Measurements from ENCODE around the gene GPR146.

DNA sequence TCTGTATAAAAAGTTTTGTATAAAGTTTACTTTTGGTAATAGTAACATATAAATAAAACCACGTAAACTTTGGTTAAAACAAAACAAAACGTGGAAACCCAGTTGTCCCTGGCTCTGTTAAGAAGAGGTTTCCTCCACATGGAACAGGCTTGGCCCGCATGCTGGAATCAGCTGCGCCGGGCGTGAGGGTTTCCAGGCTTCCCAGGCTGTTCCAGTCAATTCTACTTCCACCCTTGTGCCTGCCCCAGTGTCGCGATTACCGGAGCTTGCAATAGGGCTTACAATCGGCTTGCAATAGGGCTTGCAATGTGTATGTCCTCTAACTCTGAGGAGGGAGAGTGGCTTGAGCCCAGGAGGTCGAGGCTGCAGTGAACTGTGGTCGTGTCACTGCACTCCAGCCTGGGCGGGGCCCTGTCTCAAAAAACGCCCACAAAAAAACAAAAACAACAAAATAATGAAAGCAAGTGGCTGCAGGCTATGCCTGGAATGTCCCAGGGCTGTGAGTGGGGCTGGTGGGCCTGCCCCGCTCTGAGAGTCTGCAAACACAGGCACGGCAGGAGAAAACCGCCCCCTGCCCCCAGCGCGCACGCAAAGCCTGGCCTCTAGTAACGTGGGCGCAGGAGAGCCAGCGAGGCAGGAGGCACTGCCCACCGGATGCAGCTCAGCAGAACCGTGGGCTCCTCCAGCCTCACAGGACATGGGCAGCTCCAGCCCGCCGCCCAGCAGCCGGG lies 45.0 kb upstream of the GPR146 start:
- no peak for TF ChIP-seq POLR2A (IDR thresholded peaks at IDR 0.05)
- TF ChIP-seq, protein P1, sequence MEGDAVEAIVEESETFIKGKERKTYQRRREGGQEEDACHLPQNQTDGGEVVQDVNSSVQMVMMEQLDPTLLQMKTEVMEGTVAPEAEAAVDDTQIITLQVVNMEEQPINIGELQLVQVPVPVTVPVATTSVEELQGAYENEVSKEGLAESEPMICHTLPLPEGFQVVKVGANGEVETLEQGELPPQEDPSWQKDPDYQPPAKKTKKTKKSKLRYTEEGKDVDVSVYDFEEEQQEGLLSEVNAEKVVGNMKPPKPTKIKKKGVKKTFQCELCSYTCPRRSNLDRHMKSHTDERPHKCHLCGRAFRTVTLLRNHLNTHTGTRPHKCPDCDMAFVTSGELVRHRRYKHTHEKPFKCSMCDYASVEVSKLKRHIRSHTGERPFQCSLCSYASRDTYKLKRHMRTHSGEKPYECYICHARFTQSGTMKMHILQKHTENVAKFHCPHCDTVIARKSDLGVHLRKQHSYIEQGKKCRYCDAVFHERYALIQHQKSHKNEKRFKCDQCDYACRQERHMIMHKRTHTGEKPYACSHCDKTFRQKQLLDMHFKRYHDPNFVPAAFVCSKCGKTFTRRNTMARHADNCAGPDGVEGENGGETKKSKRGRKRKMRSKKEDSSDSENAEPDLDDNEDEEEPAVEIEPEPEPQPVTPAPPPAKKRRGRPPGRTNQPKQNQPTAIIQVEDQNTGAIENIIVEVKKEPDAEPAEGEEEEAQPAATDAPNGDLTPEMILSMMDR (IDR thresholded peaks at IDR 0.05): no peak

Data from lower leg skin (tissue), 3 donors.